Measurements from ENCODE around the gene PDE9A.

GRCh38 chr21:42777064-42777756 lies 123.8 kb downstream of the PDE9A start:
- TF ChIP-seq, protein P1, sequence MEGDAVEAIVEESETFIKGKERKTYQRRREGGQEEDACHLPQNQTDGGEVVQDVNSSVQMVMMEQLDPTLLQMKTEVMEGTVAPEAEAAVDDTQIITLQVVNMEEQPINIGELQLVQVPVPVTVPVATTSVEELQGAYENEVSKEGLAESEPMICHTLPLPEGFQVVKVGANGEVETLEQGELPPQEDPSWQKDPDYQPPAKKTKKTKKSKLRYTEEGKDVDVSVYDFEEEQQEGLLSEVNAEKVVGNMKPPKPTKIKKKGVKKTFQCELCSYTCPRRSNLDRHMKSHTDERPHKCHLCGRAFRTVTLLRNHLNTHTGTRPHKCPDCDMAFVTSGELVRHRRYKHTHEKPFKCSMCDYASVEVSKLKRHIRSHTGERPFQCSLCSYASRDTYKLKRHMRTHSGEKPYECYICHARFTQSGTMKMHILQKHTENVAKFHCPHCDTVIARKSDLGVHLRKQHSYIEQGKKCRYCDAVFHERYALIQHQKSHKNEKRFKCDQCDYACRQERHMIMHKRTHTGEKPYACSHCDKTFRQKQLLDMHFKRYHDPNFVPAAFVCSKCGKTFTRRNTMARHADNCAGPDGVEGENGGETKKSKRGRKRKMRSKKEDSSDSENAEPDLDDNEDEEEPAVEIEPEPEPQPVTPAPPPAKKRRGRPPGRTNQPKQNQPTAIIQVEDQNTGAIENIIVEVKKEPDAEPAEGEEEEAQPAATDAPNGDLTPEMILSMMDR (IDR thresholded peaks at IDR 0.05): no peak
- TF ChIP-seq POLR2AphosphoS5 (IDR thresholded peaks at IDR 0.05) (no peak), POLR2A (IDR thresholded peaks at IDR 0.05) (no peak)

All from breast epithelium (tissue), 3 donors.